Middle frontal gyrus (tissue), 1 donor: ENCODE results near the gene CCNI.
"Not testable (repeated sequence)": the region's sequence is repeated elsewhere in the genome, so short reads cannot be mapped to it uniquely, and the experiment has no call there.

Experiments used
- DNase-seq: peaks from one replicate; pipeline ENCODE4 v3.0.0-alpha.2; 2015; ENCODE audit warnings: low spot score; ENCODE audit errors: extremely low spot score

The CCNI gene

DNA sequence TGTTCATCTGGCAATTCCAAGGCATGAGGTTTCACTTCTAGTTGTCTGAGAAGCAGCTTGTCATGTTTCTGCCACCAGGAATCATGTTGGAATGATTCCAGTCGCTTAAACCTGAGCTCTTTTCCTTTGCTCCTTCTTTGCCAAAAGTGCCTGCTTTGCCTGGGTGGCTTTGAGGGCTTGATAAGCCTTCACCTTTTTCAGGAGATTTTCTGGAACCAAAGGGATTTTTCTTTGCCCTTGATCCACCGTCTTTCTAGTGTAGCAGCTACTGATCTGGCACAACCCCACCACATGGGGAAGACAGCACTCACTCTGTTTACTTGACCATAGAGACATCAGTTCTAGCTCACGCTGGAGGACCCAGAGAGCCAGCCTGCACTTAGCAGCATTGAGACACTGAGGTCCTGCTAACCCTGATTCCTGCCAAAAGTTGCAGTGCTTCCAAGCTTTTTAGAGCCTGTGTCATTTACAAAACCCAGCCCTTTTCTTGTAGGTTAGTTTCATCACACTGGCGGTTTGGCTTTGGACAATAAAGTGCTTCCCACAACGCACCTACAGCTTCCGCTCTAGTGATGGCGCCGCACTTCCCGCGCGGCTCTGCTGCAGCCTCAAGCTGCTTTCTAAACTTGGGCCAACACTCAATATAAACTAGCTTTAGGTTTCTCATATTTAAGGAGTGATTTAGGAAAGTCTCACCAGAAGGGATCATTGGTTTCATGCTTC lies 7.3 kb upstream of the CCNI start:
- no peak for DNase-seq

GRCh38 chr4:77080806-77081205 lies 5.0 kb upstream of the CCNI start:
- not testable (repeated sequence) for DNase-seq

DNA sequence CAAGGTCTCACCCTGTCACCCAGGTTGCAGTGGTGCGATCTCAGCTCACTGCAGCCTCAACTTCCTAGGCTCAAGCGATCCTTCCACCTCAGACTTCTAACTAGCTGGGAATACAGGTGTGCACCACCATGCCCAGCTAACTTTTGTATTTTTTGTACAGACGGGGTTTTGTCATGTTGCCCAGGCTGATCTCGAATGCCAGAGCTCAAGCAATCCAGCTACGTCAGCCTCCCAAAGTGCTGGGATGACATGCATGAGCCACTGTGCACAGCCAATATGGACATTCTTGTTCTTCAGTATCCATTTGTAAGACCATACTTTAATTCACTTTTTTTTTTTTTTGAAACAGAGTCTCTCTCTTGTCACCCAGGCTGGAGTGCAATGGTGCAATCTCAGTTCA lies 3.5 kb upstream of the CCNI start:
- DNase-seq: no peak

DNA sequence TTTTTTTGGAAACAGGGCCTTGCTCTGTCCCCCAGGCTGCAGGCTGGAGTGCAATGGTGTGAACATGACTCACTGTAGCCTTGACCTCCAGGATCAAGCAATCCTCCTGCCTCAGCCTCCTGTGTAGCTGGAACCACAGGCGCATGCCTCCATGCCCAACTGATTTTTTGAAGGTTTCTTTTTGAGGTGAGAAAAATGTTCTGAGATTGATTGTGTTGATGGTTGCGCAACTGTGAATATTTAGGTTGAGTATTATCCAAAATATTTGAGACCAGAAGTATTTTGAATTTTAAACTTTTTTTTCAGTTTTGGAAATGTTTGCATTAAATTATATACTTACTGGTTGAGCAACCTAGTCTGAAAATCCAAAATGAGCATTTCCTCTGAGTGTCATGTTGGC lies 2.6 kb upstream of the CCNI start:
- DNase-seq: no peak

DNA sequence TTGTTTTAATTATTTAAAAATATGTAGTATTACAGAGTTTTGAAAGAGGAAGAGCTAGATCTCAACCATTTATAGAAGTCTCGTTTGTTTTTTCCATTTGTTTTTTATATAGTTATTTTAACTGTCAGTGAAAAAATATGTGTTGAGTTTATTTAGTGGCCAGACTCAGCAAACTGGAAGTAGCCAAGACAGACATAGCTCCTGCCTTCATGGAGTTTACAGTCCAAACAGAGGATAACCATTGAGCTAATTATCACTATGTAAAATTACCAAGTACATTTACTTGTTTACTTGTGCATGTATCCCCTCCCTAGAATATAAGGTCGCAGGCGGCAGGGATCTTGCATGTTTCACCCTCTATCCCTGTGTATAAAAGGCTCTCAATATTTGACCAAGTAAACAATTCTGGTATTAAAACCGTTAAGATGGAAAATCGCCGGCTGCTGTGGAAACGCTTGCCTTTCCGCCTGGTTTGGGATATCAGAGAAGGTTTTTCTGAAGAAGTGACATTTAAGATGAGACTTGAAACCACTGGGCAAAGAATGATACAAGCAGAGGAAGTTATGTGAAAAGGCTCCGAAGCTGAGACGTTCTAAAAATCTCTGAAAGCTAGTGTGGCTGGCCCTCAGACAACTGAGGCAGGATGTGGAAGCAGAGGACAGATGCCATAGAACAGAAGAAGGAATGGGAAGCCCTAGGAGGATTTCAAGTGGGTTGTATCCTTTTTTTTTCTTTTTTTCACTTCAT lies 1.3 kb upstream of the CCNI start:
- no peak for DNase-seq

DNA sequence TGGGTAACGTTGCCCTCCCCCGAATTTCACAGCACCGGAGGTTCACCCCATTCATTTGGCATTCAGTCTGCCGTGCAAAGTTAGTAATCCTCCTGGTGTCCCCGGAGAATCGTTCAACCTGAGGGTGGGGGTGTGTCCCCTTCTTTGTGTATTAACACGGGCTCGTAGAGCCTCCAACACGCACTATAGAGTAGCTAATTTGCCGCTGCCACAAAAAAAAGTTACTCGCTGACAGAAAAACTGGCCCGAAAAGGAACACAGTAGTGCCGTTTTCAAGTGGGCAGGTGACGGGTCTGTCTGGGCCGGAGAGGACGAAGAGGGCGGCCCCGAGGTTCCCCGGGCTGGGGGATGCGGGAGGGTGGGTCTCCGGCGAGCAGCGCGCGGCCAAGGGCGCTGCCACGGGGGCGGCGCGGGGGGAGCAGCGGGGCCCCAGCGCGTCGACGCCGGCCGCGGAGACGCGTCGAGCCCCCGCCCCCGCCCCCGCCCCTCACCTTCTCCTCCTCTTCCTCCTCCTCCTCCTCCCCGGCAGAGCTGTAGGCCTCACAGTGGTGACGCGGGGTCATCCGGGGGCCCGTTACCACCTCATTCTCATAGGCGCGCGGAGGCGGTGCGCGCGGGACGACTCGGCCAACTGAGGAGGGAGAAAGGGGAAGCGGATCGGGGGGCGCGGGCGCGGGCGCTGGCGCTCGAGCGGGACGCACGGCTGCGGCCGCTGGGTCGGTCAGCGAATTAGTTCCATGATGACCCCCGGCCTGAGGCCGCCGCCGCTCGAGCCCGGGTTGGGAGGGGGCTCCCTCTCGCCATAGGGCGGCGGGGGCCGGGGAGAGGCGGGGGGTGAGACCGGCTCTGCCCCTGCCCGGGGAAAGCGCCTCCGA lies 571 bp downstream of the CCNI start:
- DNase-seq: no peak

- DNase-seq: no peak
Observed at GRCh38 chr4:77074381-77074831, 1.4 kb downstream of the CCNI start.

- DNase-seq: no peak
Observed at GRCh38 chr4:77073981-77074380, 1.8 kb downstream of the CCNI start.

GRCh38 chr4:77073106-77073809 lies 2.5 kb downstream of the CCNI start:
- DNase-seq: no peak

DNA sequence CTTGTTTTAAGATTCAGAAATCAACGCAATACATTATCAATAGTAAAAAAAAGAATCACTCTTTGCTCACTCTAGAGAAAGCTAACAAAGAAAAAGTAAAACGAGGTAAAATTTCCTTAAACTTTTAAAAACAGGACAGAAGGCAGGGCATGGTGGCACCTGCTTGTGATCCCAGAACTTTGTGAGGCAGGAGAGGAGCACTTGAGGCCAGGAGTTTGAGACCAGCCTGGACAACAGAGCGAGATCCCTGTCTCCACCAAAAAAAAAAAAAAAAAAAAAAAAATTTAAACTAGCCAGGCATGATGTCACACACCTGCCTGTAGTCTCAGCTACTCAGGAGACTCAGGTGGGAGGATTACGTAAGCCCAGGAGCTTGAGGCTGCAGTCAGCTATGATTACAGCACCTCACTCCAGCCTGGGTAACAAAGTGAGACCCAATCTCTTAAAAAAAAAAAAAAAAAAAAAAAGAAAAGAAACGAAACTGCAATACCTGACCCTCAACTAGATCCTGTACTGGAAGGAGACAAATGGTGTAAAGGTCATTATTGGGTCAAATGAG lies 3.5 kb downstream of the CCNI start:
- no peak for DNase-seq

DNA sequence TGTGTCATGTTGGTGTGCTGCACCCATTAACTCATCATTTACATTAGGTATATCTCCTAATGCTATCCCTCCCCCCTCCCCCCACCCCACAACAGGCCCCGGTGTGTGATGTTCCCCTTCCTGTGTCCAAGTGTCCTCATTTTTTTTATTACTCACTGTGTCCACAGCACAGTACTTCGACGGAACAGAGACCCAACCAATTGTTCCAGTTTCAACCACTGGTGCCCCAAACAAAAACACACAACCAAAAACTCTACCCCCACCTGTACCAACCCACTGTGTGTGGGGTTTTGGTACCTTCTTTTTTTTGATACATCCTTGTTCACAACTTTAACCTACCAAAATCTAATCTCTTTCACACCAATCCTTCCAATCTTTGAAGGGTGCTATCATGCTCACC lies 6.3 kb downstream of the CCNI start:
- DNase-seq: not testable (repeated sequence)

GRCh38 chr4:77065382-77065781 lies 10.4 kb downstream of the CCNI start:
- DNase-seq: no peak

GRCh38 chr4:77062856-77063255 lies 12.9 kb downstream of the CCNI start:
- no peak for DNase-seq

DNA sequence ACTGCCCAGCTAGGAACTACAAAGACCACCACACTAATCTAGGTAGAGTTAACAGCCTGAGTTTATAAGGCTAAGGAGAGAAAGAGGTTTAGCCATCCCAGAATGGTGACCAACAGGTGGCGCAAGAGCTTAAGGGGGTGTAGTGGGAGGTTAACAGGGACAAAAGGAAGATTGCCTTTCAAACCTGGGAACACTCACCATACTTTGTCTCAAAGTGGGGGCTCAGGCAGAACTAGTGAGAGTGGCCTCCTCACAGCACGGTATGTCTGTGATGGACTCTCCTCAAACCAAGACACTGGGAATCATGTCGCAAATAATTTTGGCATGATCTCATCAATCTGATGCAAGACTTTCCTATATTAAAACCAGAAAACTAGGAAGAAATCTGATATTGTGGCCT lies 23.4 kb downstream of the CCNI start:
- no peak for DNase-seq

DNA sequence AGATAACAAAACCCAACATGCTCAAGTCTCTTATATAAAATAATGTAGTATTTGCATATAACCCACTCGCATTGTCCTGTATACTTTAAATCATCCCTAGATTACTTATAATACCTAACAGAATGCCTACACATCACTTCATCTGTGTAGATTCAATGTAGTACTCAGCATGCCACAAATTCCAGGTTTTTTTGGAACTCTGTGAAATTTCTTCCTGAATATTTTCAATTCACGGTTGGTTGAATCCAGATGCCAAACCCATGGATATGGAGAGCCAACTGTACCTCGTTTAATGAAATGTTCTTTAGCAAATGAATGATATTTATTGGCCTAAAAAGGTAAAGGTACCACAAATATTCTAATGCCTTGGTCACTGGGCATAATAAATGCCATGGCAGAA lies 24.8 kb downstream of the CCNI start:
- DNase-seq: no peak

DNA sequence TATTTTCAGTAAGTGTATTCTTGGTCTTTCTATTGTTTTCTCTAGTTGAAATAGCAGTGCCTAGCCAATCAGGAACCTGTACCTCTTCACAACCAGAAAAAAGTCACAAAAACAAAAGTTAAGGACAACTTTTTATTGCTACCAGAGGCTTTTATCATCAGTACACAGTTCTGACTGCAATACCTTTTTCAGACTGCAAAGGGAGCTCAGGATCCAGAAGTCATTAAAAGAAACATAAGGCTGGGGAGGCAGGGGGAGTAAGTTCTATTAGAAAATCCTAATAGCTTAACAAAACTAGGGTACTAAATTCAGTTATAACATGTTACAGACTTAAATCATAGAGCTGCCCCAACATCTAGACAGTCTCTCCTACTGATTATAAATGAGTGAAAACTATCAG lies 28.8 kb downstream of the CCNI start:
- DNase-seq: no peak

DNA sequence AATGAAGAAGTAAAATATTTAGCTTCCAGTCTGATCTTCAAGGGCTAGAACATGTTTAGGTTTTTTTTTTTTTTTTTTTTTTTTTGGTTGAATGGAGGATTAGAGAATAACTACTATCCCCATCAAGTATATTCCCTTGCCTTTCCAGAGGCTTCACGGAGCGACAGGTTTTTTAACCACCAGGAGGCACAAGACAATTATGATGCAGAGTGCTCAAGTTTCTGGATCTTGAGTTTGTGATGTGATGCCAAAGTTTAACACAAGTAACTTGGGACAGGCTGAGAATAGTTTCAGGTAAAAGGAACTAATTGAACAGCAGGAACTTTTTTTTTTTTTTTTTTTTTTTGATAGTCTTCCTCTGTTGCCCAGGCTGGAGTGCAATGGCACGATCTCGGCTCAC lies 30.3 kb downstream of the CCNI start:
- no peak for DNase-seq

DNA sequence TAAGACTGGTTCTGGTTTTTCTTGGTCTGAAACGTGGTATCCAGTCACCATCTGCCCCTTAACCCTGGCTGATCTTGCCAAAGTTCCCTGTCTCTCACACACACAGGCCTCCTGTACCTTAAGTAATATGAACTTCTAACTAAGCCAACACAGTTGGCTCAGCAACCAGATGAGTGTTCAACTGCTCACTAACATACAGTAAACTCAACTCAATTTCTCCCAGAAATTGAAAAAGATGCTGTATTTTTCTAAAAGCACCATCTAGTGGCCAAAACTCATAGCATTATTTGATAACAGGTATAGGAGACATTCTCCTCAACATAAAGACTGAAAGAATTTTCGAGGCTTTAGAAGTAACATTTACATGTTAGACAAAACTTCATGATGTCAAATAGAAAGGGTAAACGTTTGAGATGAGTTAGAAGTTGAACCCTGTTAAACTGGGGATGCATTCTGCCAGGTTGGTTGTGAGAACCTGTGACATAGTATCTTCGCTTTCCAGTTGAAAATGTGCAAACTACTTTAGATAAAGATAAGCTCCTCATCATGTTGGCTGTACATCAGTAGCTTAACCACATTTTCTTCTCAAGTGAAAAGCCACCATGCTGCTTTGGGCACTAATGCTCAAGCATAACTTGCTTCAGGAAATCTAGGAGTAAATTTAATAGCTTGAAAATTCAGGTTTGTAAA lies 31.2 kb downstream of the CCNI start:
- peak; percentile 39 for DNase-seq

- DNase-seq: no peak
Observed at GRCh38 chr4:77043507-77044136, 32.2 kb downstream of the CCNI start.
